Activated T-cell treated with anti-CD3 and anti-CD28 coated beads, Interleukin-2, amount 50 U/mL, for 24 hours (primary cell): Measurements from ENCODE around the gene TAF8.

ENCODE experiments used
- DNase-seq: peaks from one replicate; pipeline ENCODE4 v3.0.0-alpha.2; 2020
- H3K27ac Mint-ChIP-seq: 2 replicates; pipeline ENCODE4 v1.8.0; 2020; ENCODE audit warnings: mild to moderate bottlenecking, mixed read lengths
- H3K27me3 Mint-ChIP-seq: 2 replicates; pipeline ENCODE4 v1.8.0; 2020; ENCODE audit warnings: mixed read lengths
- H3K36me3 Mint-ChIP-seq: 2 replicates; pipeline ENCODE4 v1.8.0; 2020; ENCODE audit warnings: low read depth, mixed read lengths
- H3K4me1 Mint-ChIP-seq: 2 replicates; pipeline ENCODE4 v1.8.0; 2020; ENCODE audit warnings: low read depth, mixed read lengths
- H3K4me3 Mint-ChIP-seq: 2 replicates; pipeline ENCODE4 v1.8.0; 2020; ENCODE audit warnings: mild to moderate bottlenecking, moderate library complexity, mixed read lengths
- H3K9me3 Mint-ChIP-seq: 2 replicates; pipeline ENCODE4 v1.8.0; 2020; ENCODE audit warnings: mixed read lengths

The TAF8 gene

DNA sequence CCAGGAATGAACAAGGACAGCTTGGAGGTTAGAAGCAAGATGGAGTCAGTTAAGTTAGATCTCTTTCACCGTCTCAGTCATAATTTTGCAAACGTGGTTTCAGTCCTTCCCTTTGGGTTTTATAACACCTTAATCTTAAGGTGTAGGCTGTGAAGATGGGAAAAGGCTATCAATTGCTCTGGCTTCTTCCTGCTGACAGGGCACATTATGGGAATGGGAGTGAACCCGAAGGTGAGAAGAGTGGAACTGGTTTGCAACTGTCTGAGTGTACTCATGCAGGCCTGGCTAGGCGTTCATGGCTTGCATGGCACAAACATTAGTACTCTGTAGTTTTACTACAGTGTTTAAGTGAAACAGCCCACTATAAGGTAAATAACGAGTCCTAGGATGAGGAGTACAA is 9.4 kb downstream of the TAF8 start:
- Mint-ChIP-seq H3K36me3 (peaks cover 94% of the 10 kb centered on the region), H3K27ac (peak overlapping the region; percentile 19), H3K4me1 (peaks cover 6% of the 10 kb centered on the region), H3K27me3 (no peaks in the 10 kb centered on the region), H3K4me3 (no peak overlapping the region), H3K9me3 (no peaks in the 10 kb centered on the region)
- no peak for DNase-seq

- no peaks in the 10 kb centered on the region for H3K27me3 Mint-ChIP-seq
- no peak overlapping the region for H3K4me3 Mint-ChIP-seq
- H3K36me3 Mint-ChIP-seq = peaks cover 36% of the 10 kb centered on the region
- DNase-seq = no peak
- H3K27ac Mint-ChIP-seq = peak overlapping the region; percentile 42
- no peaks in the 10 kb centered on the region for H3K9me3 Mint-ChIP-seq
- H3K4me1 Mint-ChIP-seq = peaks cover 1% of the 10 kb centered on the region
These were observed 15.9 kb downstream of the TAF8 start for GRCh38 chr6:42066156-42066675.

DNA sequence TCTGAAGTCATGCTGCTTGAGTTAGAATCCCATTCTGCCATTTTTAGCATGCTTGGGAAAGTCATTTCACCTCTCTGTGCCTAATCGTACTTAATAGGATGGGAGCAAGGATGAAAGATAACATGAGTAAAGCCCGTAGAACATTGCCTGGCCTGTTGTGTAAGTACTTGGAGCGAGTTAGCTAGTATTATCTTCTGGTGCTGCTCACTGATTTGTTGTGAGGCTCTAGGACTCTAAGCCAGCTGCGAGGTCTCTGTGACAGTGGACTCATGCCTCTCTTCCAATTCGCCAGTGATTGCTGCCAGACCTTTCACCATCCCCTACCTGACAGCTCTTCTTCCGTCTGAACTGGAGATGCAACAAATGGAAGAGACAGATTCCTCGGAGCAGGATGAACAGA is 17.8 kb downstream of the TAF8 start:
- no peak for DNase-seq
- Mint-ChIP-seq H3K36me3 (peaks cover 32% of the 10 kb centered on the region), H3K27ac (no peak overlapping the region), H3K4me3 (no peak overlapping the region), H3K27me3 (no peaks in the 10 kb centered on the region), H3K9me3 (no peaks in the 10 kb centered on the region), H3K4me1 (peaks cover 2% of the 10 kb centered on the region)

- no peak overlapping the region for H3K27ac Mint-ChIP-seq
- H3K36me3 Mint-ChIP-seq = peaks cover 32% of the 10 kb centered on the region
- peaks cover 10% of the 10 kb centered on the region for H3K4me1 Mint-ChIP-seq
- no peak overlapping the region for H3K4me3 Mint-ChIP-seq
- H3K9me3 Mint-ChIP-seq = no peaks in the 10 kb centered on the region
- H3K27me3 Mint-ChIP-seq = no peaks in the 10 kb centered on the region
- DNase-seq = no peak
These were observed 18.7 kb downstream of the TAF8 start for GRCh38 chr6:42068872-42069522.

DNA sequence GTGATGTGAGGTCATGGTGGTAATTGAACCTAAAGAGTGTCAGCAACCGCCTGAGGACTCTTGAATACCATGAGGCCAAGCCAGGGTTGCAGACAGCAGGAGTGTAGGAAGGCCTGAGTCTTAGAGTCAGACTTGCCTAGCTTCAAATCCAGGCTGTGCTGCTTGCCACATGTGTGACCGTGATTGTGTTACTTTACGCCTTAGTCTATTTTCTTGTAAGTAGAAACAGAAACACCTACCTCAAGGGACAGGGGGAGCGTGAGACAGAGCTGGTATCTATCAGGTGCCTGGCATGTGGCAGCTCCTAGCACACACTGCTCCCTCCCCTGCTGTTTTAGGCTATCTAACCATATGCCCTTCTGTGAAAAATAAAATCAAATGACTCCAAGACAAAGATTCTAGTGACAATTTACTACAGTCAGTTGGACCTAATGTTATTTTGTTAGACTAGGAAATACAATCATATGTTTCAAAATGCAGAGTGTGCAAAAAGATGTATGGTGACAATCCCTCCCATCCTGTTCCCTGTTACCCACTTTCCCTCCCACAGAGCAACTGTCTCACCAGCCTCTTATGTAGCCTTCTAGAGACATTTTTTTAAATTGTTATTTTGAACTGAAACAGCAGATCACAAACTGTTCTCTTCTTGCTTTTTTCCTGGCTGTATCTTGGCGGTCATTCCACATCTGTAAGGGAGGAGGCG is 21.7 kb downstream of the TAF8 start:
- peaks cover 50% of the 10 kb centered on the region for H3K36me3 Mint-ChIP-seq
- no peaks in the 10 kb centered on the region for H3K27me3 Mint-ChIP-seq
- H3K27ac Mint-ChIP-seq = peak overlapping the region; percentile 57
- DNase-seq = no peak
- H3K9me3 Mint-ChIP-seq = no peaks in the 10 kb centered on the region
- peaks cover 10% of the 10 kb centered on the region for H3K4me1 Mint-ChIP-seq
- no peak overlapping the region for H3K4me3 Mint-ChIP-seq

DNA sequence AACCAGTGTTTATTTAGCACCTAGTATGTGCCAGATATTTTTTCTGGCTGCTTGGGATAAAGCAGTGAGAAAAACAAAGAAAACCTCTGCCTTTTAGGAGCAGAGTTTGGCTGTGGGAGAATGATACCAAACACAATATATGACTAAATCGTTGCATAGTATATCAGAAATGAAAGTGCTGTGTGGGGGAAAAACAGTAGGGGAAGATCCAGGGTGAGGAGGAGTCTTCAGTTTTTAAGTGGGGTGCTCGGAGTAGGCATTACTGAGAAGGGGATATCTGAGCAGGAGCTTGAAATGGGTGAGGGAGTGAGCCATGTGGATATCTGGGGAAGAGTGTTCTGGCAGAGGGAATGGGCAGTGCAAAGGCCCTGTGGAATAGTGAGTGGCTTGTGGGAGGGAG is 23.0 kb downstream of the TAF8 start:
- H3K27me3 Mint-ChIP-seq = no peaks in the 10 kb centered on the region
- no peak for DNase-seq
- H3K4me1 Mint-ChIP-seq = peaks cover 10% of the 10 kb centered on the region
- no peaks in the 10 kb centered on the region for H3K9me3 Mint-ChIP-seq
- peak overlapping the region; percentile 67 for H3K27ac Mint-ChIP-seq
- H3K36me3 Mint-ChIP-seq = peaks cover 62% of the 10 kb centered on the region
- H3K4me3 Mint-ChIP-seq = no peak overlapping the region

DNA sequence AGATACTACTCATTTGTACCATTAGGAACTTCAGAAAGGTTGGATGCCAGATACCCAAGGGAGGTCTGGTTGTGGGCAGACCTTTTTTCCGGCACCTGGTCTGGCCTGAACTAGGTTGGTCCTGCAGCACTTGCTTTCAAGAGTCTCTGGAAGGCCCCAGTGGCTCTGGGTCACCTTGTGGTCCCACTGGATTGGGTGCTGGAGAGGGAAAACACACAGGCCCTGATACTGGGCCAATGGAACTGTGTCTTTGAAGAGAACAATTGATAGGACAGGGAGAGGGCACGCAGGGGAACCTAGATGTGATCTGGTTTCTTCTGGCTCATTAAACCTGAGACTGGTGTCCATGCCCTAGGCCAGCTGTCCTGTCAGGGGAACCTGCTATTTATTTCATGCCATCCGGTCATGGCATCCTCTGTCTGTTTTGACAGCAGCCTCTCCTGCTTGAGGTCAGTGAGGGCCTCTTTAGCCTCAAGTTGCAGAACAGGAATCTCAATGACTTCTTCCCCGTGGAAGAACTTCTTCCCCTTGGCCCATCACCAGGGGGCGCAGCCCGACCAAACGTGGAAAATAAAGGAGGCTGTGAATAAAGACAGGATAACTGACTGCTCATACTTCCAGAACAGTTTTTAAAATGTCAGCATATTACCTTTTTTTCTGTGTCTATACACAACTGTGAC is 25.0 kb downstream of the TAF8 start:
- peak; percentile 78 for DNase-seq

GRCh38 chr6:42078386-42078785 is 28.1 kb downstream of the TAF8 start:
- Mint-ChIP-seq H3K36me3 (peaks cover 82% of the 10 kb centered on the region), H3K27ac (peak overlapping the region; percentile 52), H3K27me3 (no peaks in the 10 kb centered on the region), H3K9me3 (no peaks in the 10 kb centered on the region), H3K4me1 (peaks cover 5% of the 10 kb centered on the region), H3K4me3 (no peak overlapping the region)
- DNase-seq = no peak

More for the DNA sequence above, 25.0 kb downstream of the TAF8 start:
- H3K36me3 Mint-ChIP-seq = peaks cover 81% of the 10 kb centered on the region
- no peak overlapping the region for H3K4me3 Mint-ChIP-seq
- no peaks in the 10 kb centered on the region for H3K27me3 Mint-ChIP-seq
- H3K4me1 Mint-ChIP-seq = peaks cover 10% of the 10 kb centered on the region
- peak overlapping the region; percentile 44 for H3K27ac Mint-ChIP-seq
- H3K9me3 Mint-ChIP-seq = no peaks in the 10 kb centered on the region

DNA sequence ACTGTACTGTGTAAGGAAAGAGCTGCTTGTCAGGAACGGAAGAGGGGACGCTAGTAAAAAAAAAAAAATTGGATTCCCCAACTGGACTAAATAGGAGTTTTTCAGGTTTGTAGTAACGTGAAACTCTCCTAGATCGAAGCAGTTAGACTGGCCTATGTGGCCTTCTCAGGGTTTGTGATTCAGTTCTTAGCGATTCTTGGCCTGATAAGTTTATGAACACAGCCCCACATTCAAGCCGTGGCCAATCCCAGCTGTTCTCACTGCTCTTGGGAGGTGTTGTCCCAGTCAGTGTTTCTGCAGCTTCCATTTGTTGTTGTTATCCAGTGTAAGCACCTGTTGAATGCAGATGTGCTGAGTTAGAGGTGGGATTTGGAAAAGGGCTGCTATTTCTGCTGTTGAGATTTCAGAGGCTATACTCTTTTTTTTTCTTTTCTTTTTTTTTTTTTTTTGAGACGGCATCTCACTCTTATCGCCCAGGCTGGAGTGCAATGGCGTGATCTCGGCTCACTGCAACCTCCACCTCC is 29.7 kb downstream of the TAF8 start:
- Mint-ChIP-seq H3K27me3 (no peaks in the 10 kb centered on the region), H3K36me3 (peaks cover 69% of the 10 kb centered on the region), H3K4me3 (no peak overlapping the region), H3K4me1 (no peaks in the 10 kb centered on the region), H3K27ac (no peak overlapping the region), H3K9me3 (no peaks in the 10 kb centered on the region)
- DNase-seq = no peak

- Mint-ChIP-seq H3K36me3 (peaks cover 49% of the 10 kb centered on the region), H3K9me3 (no peaks in the 10 kb centered on the region), H3K27me3 (no peaks in the 10 kb centered on the region), H3K4me1 (no peaks in the 10 kb centered on the region), H3K27ac (peak overlapping the region; percentile 59), H3K4me3 (no peak overlapping the region)
- DNase-seq = no peak
These were observed 33.2 kb downstream of the TAF8 start for GRCh38 chr6:42083530-42083929.

- Mint-ChIP-seq H3K4me1 (no peaks in the 10 kb centered on the region), H3K36me3 (peaks cover 36% of the 10 kb centered on the region), H3K27me3 (no peaks in the 10 kb centered on the region), H3K4me3 (no peak overlapping the region), H3K9me3 (no peaks in the 10 kb centered on the region), H3K27ac (no peak overlapping the region)
- DNase-seq = no peak
These were observed 34.6 kb downstream of the TAF8 start for GRCh38 chr6:42084889-42085288.

DNA sequence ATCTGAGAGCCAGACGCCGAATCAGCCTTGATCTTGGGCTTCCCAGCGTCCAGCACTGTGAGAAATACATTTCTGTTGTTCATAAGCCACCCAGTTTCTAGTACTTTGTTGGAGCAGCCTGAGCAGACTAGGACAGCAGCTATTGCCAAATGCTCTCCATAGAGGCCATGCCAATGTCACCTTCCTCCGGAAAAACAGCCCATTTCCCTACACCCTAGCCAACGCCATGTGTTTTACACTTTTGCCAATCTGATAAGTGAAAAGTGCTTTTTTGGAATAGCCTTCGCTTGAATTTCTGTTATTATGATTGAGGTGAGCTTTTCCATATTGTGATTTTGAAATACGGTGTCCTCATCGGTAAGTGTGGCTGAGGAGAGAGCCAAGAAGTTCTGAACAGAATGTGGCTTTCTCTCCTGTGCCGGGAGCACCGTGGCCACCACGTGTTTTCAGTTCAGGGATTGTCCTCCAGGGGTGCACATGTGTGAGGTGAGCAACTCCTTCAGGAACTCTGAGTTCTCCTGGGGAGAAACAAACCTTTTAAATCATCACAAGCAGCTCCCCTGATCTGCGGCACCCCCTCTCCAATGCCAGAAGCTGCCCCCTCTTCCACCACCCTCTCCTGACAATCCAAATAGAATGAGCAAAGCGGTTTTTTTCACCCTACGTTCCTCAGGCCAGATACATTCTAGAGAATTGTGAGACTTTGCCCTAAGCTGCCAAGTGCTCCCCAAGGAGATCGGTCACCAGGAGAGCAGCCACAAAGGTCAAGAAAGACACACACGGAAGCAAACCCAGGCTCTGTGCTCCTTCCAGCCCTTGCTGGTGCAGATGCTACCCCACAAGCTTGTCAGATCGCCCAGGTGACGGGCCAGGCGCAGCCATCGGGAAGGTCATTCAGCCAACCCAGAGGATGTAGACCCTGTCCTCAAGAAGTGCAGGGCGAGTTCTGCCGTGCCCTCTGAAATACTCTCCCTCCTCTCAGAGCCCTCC is 36.0 kb downstream of the TAF8 start:
- H3K4me1 Mint-ChIP-seq = no peaks in the 10 kb centered on the region
- no peaks in the 10 kb centered on the region for H3K9me3 Mint-ChIP-seq
- H3K27me3 Mint-ChIP-seq = no peaks in the 10 kb centered on the region
- DNase-seq = no peak
- H3K27ac Mint-ChIP-seq = peak overlapping the region; percentile 24
- peaks cover 27% of the 10 kb centered on the region for H3K36me3 Mint-ChIP-seq
- H3K4me3 Mint-ChIP-seq = no peak overlapping the region

DNA sequence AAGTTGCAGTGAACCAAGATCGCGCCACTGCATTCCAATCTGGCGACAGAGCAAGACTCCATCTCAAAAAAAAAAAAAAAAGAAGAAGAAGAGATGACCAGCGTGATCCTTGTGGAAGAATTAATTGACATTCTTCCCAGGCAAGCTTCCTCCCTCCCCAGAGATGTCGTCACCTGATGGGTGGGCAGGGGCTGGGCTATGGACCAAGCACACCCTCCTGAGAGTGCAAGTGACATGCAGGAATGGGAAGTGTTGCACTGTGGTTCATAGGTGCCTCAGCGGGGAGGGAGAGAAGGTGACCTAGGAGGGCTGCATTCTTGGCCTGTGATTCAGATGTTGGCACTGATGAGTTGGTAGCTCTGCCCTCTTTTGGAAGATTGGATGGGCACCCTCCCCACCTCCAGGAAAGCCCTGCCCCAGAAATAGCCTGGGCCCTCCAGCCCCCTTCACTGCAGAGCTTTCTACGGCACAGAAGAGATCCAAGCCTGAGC is 37.8 kb downstream of the TAF8 start:
- Mint-ChIP-seq H3K27ac (peak overlapping the region; percentile 63), H3K36me3 (peaks cover 18% of the 10 kb centered on the region), H3K4me1 (no peaks in the 10 kb centered on the region), H3K27me3 (no peaks in the 10 kb centered on the region), H3K4me3 (no peak overlapping the region), H3K9me3 (no peaks in the 10 kb centered on the region)
- DNase-seq = no peak
